ENCODE data around the gene CD300E. TPM values are rescaled to one million over a fixed set of nuclear protein-coding genes. Genes with fewer than 3 reads are reported as not detected.

The CD300E gene
- total and polyA plus RNA-seq, 2 of the 13 experiments (the other 11 are each of a cell fraction or from before 2014, with no cell fraction given): not detected

DNA sequence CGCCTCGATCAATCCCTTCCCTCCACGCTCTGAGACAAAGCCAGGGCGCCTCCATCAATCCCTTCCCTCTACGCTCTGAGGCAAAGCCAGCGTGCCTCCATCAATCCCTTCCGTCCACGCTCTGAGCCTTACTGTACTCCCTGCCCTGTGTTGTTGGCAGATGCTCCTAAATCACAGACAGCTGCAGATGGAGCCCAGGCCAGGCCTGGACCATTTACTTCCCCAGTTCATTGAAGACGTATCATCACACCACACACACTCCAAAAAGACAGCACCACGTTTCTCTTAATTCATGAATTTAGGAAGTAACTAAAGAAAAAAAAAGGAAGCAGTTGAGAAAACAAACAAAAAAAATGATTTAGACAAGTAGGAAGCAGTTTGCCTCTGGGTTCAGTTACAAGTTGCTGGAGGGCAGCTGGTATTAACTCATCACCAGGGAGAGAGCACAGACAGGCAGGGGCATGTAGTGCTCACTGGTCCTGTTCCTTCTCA, 24.0 kb downstream of the CD300E start:
- Histone ChIP-seq H2AFZ (ENCODE audit: low read length) (no peak overlapping the region), H3K79me2 (ENCODE audit: insufficient read depth, low read length) (no peaks in the 10 kb centered on the region), H3K4me2 (ENCODE audit: low read depth, low read length) (no peak overlapping the region), H3K36me3 (replicated peaks in 1 of 2; ENCODE audit: control insufficient read depth in 1 of 2, insufficient read depth in 2 of 2, low read length in 2 of 2) (no peaks in the 10 kb centered on the region), H3K27ac (ENCODE audit: extremely low read length, insufficient read depth, low read length) (no peak overlapping the region), H3K9ac (ENCODE audit: insufficient read depth, low read depth, low read length) (no peak overlapping the region), H3K4me1 (ENCODE audit: insufficient read depth, low read length) (no peaks in the 10 kb centered on the region), H4K20me1 (ENCODE audit: insufficient read depth, low read length) (peaks cover 3% of the 10 kb centered on the region; the same call in 1 of the 2 replicates), H3K27me3 (ENCODE audit: control insufficient read depth in 1 of 2, insufficient read depth in 2 of 2, low read length in 2 of 2) (peaks cover 4 to 37% of the 10 kb centered on the region in 2 experiments), H3K9me3 (ENCODE audit: low read length) (no peaks in the 10 kb centered on the region), H3K4me3 (replicated peaks in 1 of 3; ENCODE audit: insufficient read depth in 1 of 3, low read depth in 2 of 3, low read length in 3 of 3) (no peak overlapping the region)
- FAIRE-seq (no peak), ATAC-seq (no peak), DNase-seq (ENCODE audit: low spot score) (no peak)
- CTCF ChIA-PET (ENCODE audit: low intra/inter-chr PET ratio, low total read pairs): no interaction called here
- TF ChIP-seq, protein P1, sequence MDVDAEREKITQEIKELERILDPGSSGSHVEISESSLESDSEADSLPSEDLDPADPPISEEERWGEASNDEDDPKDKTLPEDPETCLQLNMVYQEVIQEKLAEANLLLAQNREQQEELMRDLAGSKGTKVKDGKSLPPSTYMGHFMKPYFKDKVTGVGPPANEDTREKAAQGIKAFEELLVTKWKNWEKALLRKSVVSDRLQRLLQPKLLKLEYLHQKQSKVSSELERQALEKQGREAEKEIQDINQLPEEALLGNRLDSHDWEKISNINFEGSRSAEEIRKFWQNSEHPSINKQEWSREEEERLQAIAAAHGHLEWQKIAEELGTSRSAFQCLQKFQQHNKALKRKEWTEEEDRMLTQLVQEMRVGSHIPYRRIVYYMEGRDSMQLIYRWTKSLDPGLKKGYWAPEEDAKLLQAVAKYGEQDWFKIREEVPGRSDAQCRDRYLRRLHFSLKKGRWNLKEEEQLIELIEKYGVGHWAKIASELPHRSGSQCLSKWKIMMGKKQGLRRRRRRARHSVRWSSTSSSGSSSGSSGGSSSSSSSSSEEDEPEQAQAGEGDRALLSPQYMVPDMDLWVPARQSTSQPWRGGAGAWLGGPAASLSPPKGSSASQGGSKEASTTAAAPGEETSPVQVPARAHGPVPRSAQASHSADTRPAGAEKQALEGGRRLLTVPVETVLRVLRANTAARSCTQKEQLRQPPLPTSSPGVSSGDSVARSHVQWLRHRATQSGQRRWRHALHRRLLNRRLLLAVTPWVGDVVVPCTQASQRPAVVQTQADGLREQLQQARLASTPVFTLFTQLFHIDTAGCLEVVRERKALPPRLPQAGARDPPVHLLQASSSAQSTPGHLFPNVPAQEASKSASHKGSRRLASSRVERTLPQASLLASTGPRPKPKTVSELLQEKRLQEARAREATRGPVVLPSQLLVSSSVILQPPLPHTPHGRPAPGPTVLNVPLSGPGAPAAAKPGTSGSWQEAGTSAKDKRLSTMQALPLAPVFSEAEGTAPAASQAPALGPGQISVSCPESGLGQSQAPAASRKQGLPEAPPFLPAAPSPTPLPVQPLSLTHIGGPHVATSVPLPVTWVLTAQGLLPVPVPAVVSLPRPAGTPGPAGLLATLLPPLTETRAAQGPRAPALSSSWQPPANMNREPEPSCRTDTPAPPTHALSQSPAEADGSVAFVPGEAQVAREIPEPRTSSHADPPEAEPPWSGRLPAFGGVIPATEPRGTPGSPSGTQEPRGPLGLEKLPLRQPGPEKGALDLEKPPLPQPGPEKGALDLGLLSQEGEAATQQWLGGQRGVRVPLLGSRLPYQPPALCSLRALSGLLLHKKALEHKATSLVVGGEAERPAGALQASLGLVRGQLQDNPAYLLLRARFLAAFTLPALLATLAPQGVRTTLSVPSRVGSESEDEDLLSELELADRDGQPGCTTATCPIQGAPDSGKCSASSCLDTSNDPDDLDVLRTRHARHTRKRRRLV (CRISPR knock-in tag; IDR thresholded peaks at IDR 0.05): no peak
- TF ChIP-seq CHD2 (IDR thresholded peaks at IDR 0.05; ENCODE audit: low read depth, low read length): no peak
- intact Hi-C loops (cut with micrococcal nuclease; ENCODE audit: unreplicated experiment) (no loop called here), in situ Hi-C loops (cut with HindIII; ENCODE audit: extremely low pct_ligation_motif_present, low pct_unique_long_range_greater_than_20kb) (no loop called here)
- POLR2A ChIA-PET: no interaction called here
- no TSS peak for BruUV-seq (replicated peaks)
- 3% methylated on average over 10 of the region's 10 CpGs for WGBS (ENCODE audit: low lambda C conversion rate)

DNA sequence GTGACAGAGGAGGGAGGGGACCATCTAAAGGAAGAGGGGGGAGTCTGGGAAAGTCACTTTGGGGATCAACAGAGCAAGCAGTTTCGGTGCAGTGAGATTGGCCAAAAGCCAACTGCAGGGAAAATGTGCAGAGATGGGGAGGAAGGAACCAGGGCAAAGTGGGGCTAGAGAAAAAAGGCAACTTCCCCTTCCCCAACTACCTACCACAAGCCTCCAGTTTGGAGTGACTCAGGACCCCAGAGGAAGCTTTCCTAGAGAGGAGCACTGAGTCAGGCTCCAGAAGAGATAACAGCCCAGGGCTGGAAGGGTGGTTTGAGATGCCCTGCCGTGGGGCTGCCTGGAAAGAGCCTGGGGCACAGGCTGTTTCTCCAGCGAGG, 24.5 kb downstream of the CD300E start:
- Histone ChIP-seq H3K79me2 (ENCODE audit: insufficient read depth, low read length) (no peaks in the 10 kb centered on the region), H2AFZ (ENCODE audit: low read length) (no peak overlapping the region), H3K9ac (ENCODE audit: insufficient read depth, low read depth, low read length) (no peak overlapping the region), H3K36me3 (replicated peaks in 1 of 2; ENCODE audit: control insufficient read depth in 1 of 2, insufficient read depth in 2 of 2, low read length in 2 of 2) (no peaks in the 10 kb centered on the region), H3K4me3 (replicated peaks in 1 of 3; ENCODE audit: insufficient read depth in 1 of 3, low read depth in 2 of 3, low read length in 3 of 3) (no peak overlapping the region), H3K9me3 (ENCODE audit: low read length) (no peaks in the 10 kb centered on the region), H3K4me1 (ENCODE audit: insufficient read depth, low read length) (no peaks in the 10 kb centered on the region), H4K20me1 (ENCODE audit: insufficient read depth, low read length) (peaks cover 3% of the 10 kb centered on the region; the same call in 1 of the 2 replicates), H3K4me2 (ENCODE audit: low read depth, low read length) (no peak overlapping the region), H3K27me3 (ENCODE audit: control insufficient read depth in 1 of 2, insufficient read depth in 2 of 2, low read length in 2 of 2) (peaks cover 4 to 32% of the 10 kb centered on the region in 2 experiments), H3K27ac (ENCODE audit: extremely low read length, insufficient read depth, low read length) (no peak overlapping the region)
- ChIA-PET CTCF (ENCODE audit: low intra/inter-chr PET ratio, low total read pairs) (no interaction called here), POLR2A (no interaction called here)
- DNase-seq (ENCODE audit: low spot score): no peak
- 1% methylated on average over 2 of the region's 3 CpGs for WGBS (ENCODE audit: low lambda C conversion rate)
- no peak for FAIRE-seq
- in situ Hi-C loops (cut with HindIII; ENCODE audit: extremely low pct_ligation_motif_present, low pct_unique_long_range_greater_than_20kb): no loop called here
- no peak for ATAC-seq
- intact Hi-C loops (cut with micrococcal nuclease; ENCODE audit: unreplicated experiment): no loop called here
- BruUV-seq (replicated peaks): no TSS peak
- TF ChIP-seq JUNB (CRISPR knock-in tag; IDR thresholded peaks at IDR 0.05; ENCODE audit: borderline replicate concordance) (no peak), BRD4 (CRISPR knock-in tag; IDR thresholded peaks at IDR 0.05) (no peak), ESRRA (CRISPR knock-in tag; IDR thresholded peaks at IDR 0.05; ENCODE audit: low read depth) (no peak), NFKBIZ (CRISPR knock-in tag; IDR thresholded peaks at IDR 0.05) (no peak), NCOA1 (CRISPR knock-in tag; IDR thresholded peaks at IDR 0.05) (no peak)
- TF ChIP-seq, protein P2, sequence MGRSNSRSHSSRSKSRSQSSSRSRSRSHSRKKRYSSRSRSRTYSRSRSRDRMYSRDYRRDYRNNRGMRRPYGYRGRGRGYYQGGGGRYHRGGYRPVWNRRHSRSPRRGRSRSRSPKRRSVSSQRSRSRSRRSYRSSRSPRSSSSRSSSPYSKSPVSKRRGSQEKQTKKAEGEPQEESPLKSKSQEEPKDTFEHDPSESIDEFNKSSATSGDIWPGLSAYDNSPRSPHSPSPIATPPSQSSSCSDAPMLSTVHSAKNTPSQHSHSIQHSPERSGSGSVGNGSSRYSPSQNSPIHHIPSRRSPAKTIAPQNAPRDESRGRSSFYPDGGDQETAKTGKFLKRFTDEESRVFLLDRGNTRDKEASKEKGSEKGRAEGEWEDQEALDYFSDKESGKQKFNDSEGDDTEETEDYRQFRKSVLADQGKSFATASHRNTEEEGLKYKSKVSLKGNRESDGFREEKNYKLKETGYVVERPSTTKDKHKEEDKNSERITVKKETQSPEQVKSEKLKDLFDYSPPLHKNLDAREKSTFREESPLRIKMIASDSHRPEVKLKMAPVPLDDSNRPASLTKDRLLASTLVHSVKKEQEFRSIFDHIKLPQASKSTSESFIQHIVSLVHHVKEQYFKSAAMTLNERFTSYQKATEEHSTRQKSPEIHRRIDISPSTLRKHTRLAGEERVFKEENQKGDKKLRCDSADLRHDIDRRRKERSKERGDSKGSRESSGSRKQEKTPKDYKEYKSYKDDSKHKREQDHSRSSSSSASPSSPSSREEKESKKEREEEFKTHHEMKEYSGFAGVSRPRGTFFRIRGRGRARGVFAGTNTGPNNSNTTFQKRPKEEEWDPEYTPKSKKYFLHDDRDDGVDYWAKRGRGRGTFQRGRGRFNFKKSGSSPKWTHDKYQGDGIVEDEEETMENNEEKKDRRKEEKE (IDR thresholded peaks at IDR 0.05): no peak
- TF ChIP-seq, protein P3, sequence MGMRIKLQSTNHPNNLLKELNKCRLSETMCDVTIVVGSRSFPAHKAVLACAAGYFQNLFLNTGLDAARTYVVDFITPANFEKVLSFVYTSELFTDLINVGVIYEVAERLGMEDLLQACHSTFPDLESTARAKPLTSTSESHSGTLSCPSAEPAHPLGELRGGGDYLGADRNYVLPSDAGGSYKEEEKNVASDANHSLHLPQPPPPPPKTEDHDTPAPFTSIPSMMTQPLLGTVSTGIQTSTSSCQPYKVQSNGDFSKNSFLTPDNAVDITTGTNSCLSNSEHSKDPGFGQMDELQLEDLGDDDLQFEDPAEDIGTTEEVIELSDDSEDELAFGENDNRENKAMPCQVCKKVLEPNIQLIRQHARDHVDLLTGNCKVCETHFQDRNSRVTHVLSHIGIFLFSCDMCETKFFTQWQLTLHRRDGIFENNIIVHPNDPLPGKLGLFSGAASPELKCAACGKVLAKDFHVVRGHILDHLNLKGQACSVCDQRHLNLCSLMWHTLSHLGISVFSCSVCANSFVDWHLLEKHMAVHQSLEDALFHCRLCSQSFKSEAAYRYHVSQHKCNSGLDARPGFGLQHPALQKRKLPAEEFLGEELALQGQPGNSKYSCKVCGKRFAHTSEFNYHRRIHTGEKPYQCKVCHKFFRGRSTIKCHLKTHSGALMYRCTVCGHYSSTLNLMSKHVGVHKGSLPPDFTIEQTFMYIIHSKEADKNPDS (CRISPR knock-in tag; IDR thresholded peaks at IDR 0.05): no peak

Measured in HepG2 (cell line).